ENCODE measurements around the gene TMEM198. TPM values are rescaled to one million over a fixed set of nuclear protein-coding genes. Genes with fewer than 3 reads are reported as not detected.

The TMEM198 gene
- total and polyA plus RNA-seq, 9 of the 15 experiments (the other 6 are each of a cell fraction or from before 2014, with no cell fraction given) = 0.03 to 3.8 (median 1.0) TPM

GRCh38 chr2:219556413-219556812, 12.6 kb downstream of the TMEM198 start (continued):
- TF ChIP-seq ZNF639 (CRISPR knock-in tag; conservative IDR thresholded peaks at IDR 0.05 in 1 of 2, IDR thresholded peaks at IDR 0.05 in 1 of 2) = no peak
- TF ChIP-seq MAFF (IDR thresholded peaks at IDR 0.05; ENCODE audit: low read length) = no peak
- TF ChIP-seq SAFB2 (IDR thresholded peaks at IDR 0.05; ENCODE audit: borderline replicate concordance, low read depth, low read length, severe bottlenecking) = no peak
- no peak for TF ChIP-seq ZNF655 (CRISPR knock-in tag; IDR thresholded peaks at IDR 0.05)
- no peak for TF ChIP-seq ZNF511 (CRISPR knock-in tag; IDR thresholded peaks at IDR 0.05)
- no peak for TF ChIP-seq BCL6 (CRISPR knock-in tag; IDR thresholded peaks at IDR 0.05)
- TF ChIP-seq ZNF695 (CRISPR knock-in tag; IDR thresholded peaks at IDR 0.05) = no peak
- no peak for TF ChIP-seq NBN (IDR thresholded peaks at IDR 0.05; ENCODE audit: low read depth)
- no peak for TF ChIP-seq JUNB (CRISPR knock-in tag; conservative IDR thresholded peaks at IDR 0.05)
- no peak for TF ChIP-seq MAZ (CRISPR knock-in tag; conservative IDR thresholded peaks at IDR 0.05 in 1 of 2, IDR thresholded peaks at IDR 0.05 in 1 of 2)

Data from K562 (cell line).